Upper lobe of left lung (tissue), 6 donors: ENCODE results near the gene RBM18. TPM values are rescaled to one million over a fixed set of nuclear protein-coding genes. Genes with fewer than 3 reads are reported as not detected.

Experiments used
- ATAC-seq, 2 donors: fragments of 200-7000 bp; cut with Tn5 transposase; one replicate each; pipeline ENCODE4 v1.9.1; 2022; ENCODE audit warnings: mild to moderate bottlenecking in 2 of 2, moderate library complexity in 2 of 2; ENCODE audit not compliant: low FRiP score in 2 of 2
- DNase-seq, 2 donors: peaks; one replicate each; pipeline ENCODE4 v3.0.0-alpha.2; 2019 to 2020
- H3K27ac ChIP-seq, 4 donors: fragments of 200-600 bp; sonication (generic); one replicate each; pipeline ENCODE4 v1.5.1; 2016 to 2019
- H3K27me3 ChIP-seq, 4 donors: fragments of 200-600 bp; sonication (generic); one replicate each; pipeline ENCODE4 v1.5.1; 2017 to 2019
- H3K36me3 ChIP-seq, 4 donors: fragments of 200-600 bp; sonication (generic); one replicate each; pipeline ENCODE4 v1.5.1; 2016 to 2019
- H3K4me1 ChIP-seq, 4 donors: fragments of 200-600 bp; sonication (generic); one replicate each; pipeline ENCODE4 v1.5.1; 2018 to 2019
- H3K4me3 ChIP-seq, 4 donors: fragments of 200-600 bp; sonication (generic); one replicate each; pipeline ENCODE4 v1.5.1; 2017 to 2019; ENCODE audit warnings: mild to moderate bottlenecking in 2 of 4, moderate library complexity in 1 of 4
- H3K9me3 ChIP-seq, 4 donors: fragments of 200-600 bp; sonication (generic); one replicate each; pipeline ENCODE4 v1.5.1; 2018 to 2019
- CTCF ChIP-seq, 6 experiments: fragments of 450-650 bp in 4 of 6; fragments of 200-600 bp in 2 of 6; sonication (generic) in 2 of 6; IDR thresholded peaks; one replicate each; pipeline ENCODE4 v1.5.1; 2016 to 2019; ENCODE audit warnings: antibody characterized with exemption in 6 of 6
- EP300 ChIP-seq, 4 donors: sonication (generic); formaldehyde crosslinking; IDR thresholded peaks; one replicate each; pipeline ENCODE4 v1.5.1; 2017; ENCODE audit warnings: antibody characterized with exemption in 4 of 4, control low read depth in 2 of 4
- POLR2A ChIP-seq, 4 donors: fragments of 450-650 bp; IDR thresholded peaks; one replicate each; pipeline ENCODE4 v1.5.1; 2016 to 2017; ENCODE audit warnings: antibody characterized with exemption in 4 of 4, mild to moderate bottlenecking in 2 of 4
- POLR2AphosphoS5 ChIP-seq, 2 donors: sonication (generic); formaldehyde crosslinking; IDR thresholded peaks; one replicate each; pipeline ENCODE4 v1.5.1; 2017; ENCODE audit warnings: antibody characterized with exemption in 2 of 2
- WGBS, 2 donors: methylation state at CpG; one replicate each; pipeline ENCODE4 v1.1.5; 2017 to 2018; 5-methylcytosine and 5-hydroxymethylcytosine counted together
- total RNA-seq, 6 donors: library from RNA; depleted of rRNA in 4 of 6; stranded (reverse); fragments of >200 nt in 4 of 6; gene quantifications; one replicate each; pipeline versions ENCODE4 v1.1.0 to v1.2.1, GENCODE V29; 2016 to 2021
- donor health status: DM: no; HTN: no; CAD: no; lungs with moderate emphysema.
- donor health status: DM: no; HTN: yes; CAD: no; lungs with severe emphysema.

Gene RBM18
- total RNA-seq, 6 donors from 2014 or later = 3.0 to 19.9 (median 11.8) TPM

DNA sequence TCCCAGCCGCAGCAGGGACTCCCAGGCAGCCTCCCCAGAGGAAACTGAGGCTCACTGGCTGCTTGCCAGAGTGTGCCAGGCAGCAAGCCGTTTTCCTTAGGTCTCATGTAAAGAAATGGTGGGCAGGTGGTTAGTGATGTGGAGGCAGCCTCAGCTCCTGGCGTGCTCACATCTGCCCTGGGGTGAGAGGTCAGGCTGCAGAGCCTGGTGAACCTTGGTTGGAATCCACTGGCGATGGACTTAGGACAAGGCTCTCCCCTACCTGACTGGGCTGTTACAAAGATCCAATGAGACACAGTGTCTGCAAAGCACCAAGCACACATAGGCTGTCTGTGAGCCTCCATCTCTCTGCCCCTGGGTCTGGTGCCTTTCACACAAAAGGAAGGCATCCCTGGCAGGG, 66.8 kb downstream of the RBM18 start:
- 66 to 73% methylated on average over 4 of the region's 4 CpGs for WGBS, 2 donors
- no peak for ATAC-seq
- Histone ChIP-seq H3K27ac (no peak overlapping the region), H3K4me1 (no peaks in the 10 kb centered on the region), H3K4me3 (no peak overlapping the region), H3K27me3 (no peaks in the 10 kb centered on the region), H3K36me3 (no peaks in the 10 kb centered on the region), H3K9me3 (no peaks in the 10 kb centered on the region)
- DNase-seq = no peak
- TF ChIP-seq EP300 (IDR thresholded peaks at IDR 0.05) (no peak), POLR2A (IDR thresholded peaks at IDR 0.05) (no peak)

GRCh38 chr9:122197426-122197825, 67.2 kb downstream of the RBM18 start:
- no peaks in the 10 kb centered on the region for H3K9me3 ChIP-seq
- peak in 1 of 2 donors; percentile 49 for DNase-seq
- H3K27ac ChIP-seq = no peak overlapping the region
- H3K4me1 ChIP-seq = no peaks in the 10 kb centered on the region
- no peak overlapping the region for H3K4me3 ChIP-seq
- H3K27me3 ChIP-seq = no peaks in the 10 kb centered on the region
- no peak for ATAC-seq
- TF ChIP-seq CTCF (IDR thresholded peaks at IDR 0.05) (no peak), EP300 (IDR thresholded peaks at IDR 0.05) (no peak), POLR2AphosphoS5 (IDR thresholded peaks at IDR 0.05) (no peak), POLR2A (IDR thresholded peaks at IDR 0.05) (no peak)
- WGBS, 2 donors = 61 to 72% methylated on average over 7 of the region's 7 CpGs
- H3K36me3 ChIP-seq = no peaks in the 10 kb centered on the region

- H3K36me3 ChIP-seq = no peaks in the 10 kb centered on the region
- H3K27me3 ChIP-seq = no peaks in the 10 kb centered on the region
- H3K4me3 ChIP-seq = no peak overlapping the region
- ATAC-seq = no peak
- H3K4me1 ChIP-seq = no peaks in the 10 kb centered on the region
- TF ChIP-seq CTCF (IDR thresholded peaks at IDR 0.05) = no peak
- no peak for TF ChIP-seq POLR2AphosphoS5 (IDR thresholded peaks at IDR 0.05)
- no peak overlapping the region for H3K27ac ChIP-seq
- no peak for DNase-seq
- H3K9me3 ChIP-seq = no peaks in the 10 kb centered on the region
- 92 to 96% methylated on average over 3 to 4 of the region's 4 CpGs for WGBS, 2 donors
These were observed 68.8 kb downstream of the RBM18 start for GRCh38 chr9:122195875-122196274.

- WGBS, 2 donors = 79 to 93% methylated on average over 6 of the region's 6 CpGs
- TF ChIP-seq CTCF (IDR thresholded peaks at IDR 0.05) = no peak
- TF ChIP-seq POLR2A (IDR thresholded peaks at IDR 0.05) = no peak
- TF ChIP-seq POLR2AphosphoS5 (IDR thresholded peaks at IDR 0.05) = no peak
- TF ChIP-seq EP300 (IDR thresholded peaks at IDR 0.05) = no peak
- H3K4me3 ChIP-seq = no peak overlapping the region
- no peaks in the 10 kb centered on the region for H3K36me3 ChIP-seq
- no peak overlapping the region for H3K27ac ChIP-seq
- no peaks in the 10 kb centered on the region for H3K9me3 ChIP-seq
- ATAC-seq (no peak), DNase-seq (no peak)
- no peaks in the 10 kb centered on the region for H3K27me3 ChIP-seq
- H3K4me1 ChIP-seq = no peaks in the 10 kb centered on the region
These were observed 71.0 kb downstream of the RBM18 start for GRCh38 chr9:122193651-122194050.

DNA sequence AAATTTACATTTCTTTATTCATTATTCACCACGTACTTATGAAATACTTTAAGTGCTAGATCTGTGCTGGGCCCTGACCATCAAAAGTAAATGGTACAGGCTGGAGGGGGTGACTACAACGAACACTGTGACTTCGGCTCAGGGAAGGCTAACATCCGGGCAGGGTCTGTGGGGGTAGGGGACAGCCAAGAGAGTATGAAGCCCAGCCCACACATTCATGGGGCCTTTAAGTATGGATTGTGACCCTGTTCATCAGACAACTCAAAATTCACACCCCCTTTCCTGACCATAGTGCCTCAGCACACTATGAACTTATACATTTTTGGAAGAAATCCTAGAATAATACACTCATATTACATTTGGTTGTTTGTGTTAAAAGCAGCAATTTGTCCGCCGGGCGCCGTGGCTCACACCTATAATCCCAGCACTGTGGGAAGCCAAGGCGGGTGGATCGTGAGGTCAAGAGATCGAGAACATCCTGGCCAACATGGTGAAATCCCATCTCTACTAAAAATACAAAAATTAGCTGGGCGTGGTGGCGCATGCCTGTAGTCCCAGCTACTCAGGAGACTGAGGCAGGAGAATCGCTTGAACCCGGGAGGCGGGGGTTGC, 71.6 kb downstream of the RBM18 start:
- no peak overlapping the region for H3K4me3 ChIP-seq
- H3K36me3 ChIP-seq = no peaks in the 10 kb centered on the region
- DNase-seq (no peak), ATAC-seq (no peak)
- H3K4me1 ChIP-seq = no peaks in the 10 kb centered on the region
- no peak for TF ChIP-seq POLR2A (IDR thresholded peaks at IDR 0.05)
- TF ChIP-seq EP300 (IDR thresholded peaks at IDR 0.05) = no peak
- TF ChIP-seq CTCF (IDR thresholded peaks at IDR 0.05) = no peak
- TF ChIP-seq POLR2AphosphoS5 (IDR thresholded peaks at IDR 0.05) = no peak
- no peaks in the 10 kb centered on the region for H3K27me3 ChIP-seq
- no peaks in the 10 kb centered on the region for H3K9me3 ChIP-seq
- H3K27ac ChIP-seq = no peak overlapping the region
- 78 to 79% methylated on average over 15 to 16 of the region's 16 CpGs for WGBS, 2 donors
